Midbrain (tissue), 1 donor: ENCODE results near the gene RUNX1.

ENCODE experiments used
- DNase-seq: peaks from one replicate; lab custom pipeline; 2025; lab: John Stamatoyannopoulos, UW

The RUNX1 gene

GRCh38 chr21:34946385-34946840 lies 102.7 kb downstream of the RUNX1 start:
- DNase-seq, result no peak

- DNase-seq, result no peak
Measured at GRCh38 chr21:34945288-34945687, 103.8 kb downstream of the RUNX1 start.

GRCh38 chr21:34944015-34944755 lies 104.9 kb downstream of the RUNX1 start:
- no peak for DNase-seq

- no peak for DNase-seq
Measured at GRCh38 chr21:34942911-34943310, 106.2 kb downstream of the RUNX1 start.

GRCh38 chr21:34941162-34941561 lies 107.9 kb downstream of the RUNX1 start:
- DNase-seq, result no peak

- DNase-seq, result no peak
Measured at GRCh38 chr21:34939673-34940331, 109.3 kb downstream of the RUNX1 start.

GRCh38 chr21:34938089-34938764 lies 110.9 kb downstream of the RUNX1 start:
- DNase-seq, result no peak

GRCh38 chr21:34936883-34937563 lies 112.1 kb downstream of the RUNX1 start:
- DNase-seq, result no peak

- no peak for DNase-seq
Measured at GRCh38 chr21:34936371-34936789, 112.7 kb downstream of the RUNX1 start.

GRCh38 chr21:34935898-34936297 lies 113.2 kb downstream of the RUNX1 start:
- DNase-seq, result no peak

GRCh38 chr21:34935452-34935851 lies 113.7 kb downstream of the RUNX1 start:
- no peak for DNase-seq

GRCh38 chr21:34934350-34934749 lies 114.8 kb downstream of the RUNX1 start:
- no peak for DNase-seq

- DNase-seq, result no peak
Measured at GRCh38 chr21:34933609-34934335, 115.3 kb downstream of the RUNX1 start.

- DNase-seq, result no peak
Measured at GRCh38 chr21:34932233-34932632, 116.9 kb downstream of the RUNX1 start.

- no peak for DNase-seq
Measured at GRCh38 chr21:34930971-34931370, 118.1 kb downstream of the RUNX1 start.

GRCh38 chr21:34928637-34929036 lies 120.5 kb downstream of the RUNX1 start:
- DNase-seq, result no peak

GRCh38 chr21:34927992-34928391 lies 121.1 kb downstream of the RUNX1 start:
- no peak for DNase-seq

- DNase-seq, result no peak
Measured at GRCh38 chr21:34926803-34927467, 122.2 kb downstream of the RUNX1 start.

GRCh38 chr21:34925597-34925996 lies 123.5 kb downstream of the RUNX1 start:
- DNase-seq, result no peak

- DNase-seq, result no peak
Measured at GRCh38 chr21:34924771-34925419, 124.2 kb downstream of the RUNX1 start.

- DNase-seq, result no peak
Measured at GRCh38 chr21:34924194-34924593, 124.9 kb downstream of the RUNX1 start.
